GM20000 (cell line): ENCODE measurements around the gene RBPJ.
"Not testable (repeated sequence)": the region's sequence is repeated elsewhere in the genome, so short reads cannot be mapped to it uniquely, and the experiment has no call there.

ENCODE experiments used
- DNase-seq: peaks from one replicate; pipeline ENCODE4 v3.0.0; 2012; ENCODE audit warnings: low spot score
- CTCF ChIP-seq: IDR thresholded peaks from 2 replicates; pipeline ENCODE4 v1.5.1; 2012; ENCODE audit warnings: mild to moderate bottlenecking, control low read depth; ENCODE audit errors: extremely low read depth, missing control alignments

The RBPJ gene

GRCh38 chr4:26303008-26303407, 17.8 kb upstream of the RBPJ start:
- no peak for DNase-seq
- no peak for TF ChIP-seq CTCF

GRCh38 chr4:26307037-26307800, 13.6 kb upstream of the RBPJ start:
- DNase-seq, result no peak
- TF ChIP-seq CTCF, result no peak

GRCh38 chr4:26308568-26308967, 12.2 kb upstream of the RBPJ start:
- TF ChIP-seq CTCF, result no peak
- DNase-seq, result no peak

GRCh38 chr4:26310264-26310663, 10.6 kb upstream of the RBPJ start:
- no peak for TF ChIP-seq CTCF
- no peak for DNase-seq

- no peak for TF ChIP-seq CTCF
- DNase-seq, result no peak
These were observed 9.2 kb upstream of the RBPJ start for GRCh38 chr4:26311633-26312032.

- not testable (repeated sequence) for DNase-seq
These were observed 5.4 kb upstream of the RBPJ start for GRCh38 chr4:26315316-26315932.

GRCh38 chr4:26317766-26318165, 3.0 kb upstream of the RBPJ start:
- DNase-seq, result no peak
- TF ChIP-seq CTCF, result no peak
